Liver (tissue), 9 donors: ENCODE data around the gene GTF2F2. TPM values are rescaled to one million over a fixed set of nuclear protein-coding genes. Genes with fewer than 3 reads are reported as not detected.

Experiments used
- DNase-seq: peaks from one replicate; pipeline ENCODE4 v3.0.0-alpha.2; 2017; ENCODE audit warnings: low spot score
- H3K27ac ChIP-seq, 2 donors: one replicate each; pipeline ENCODE4 v1.7.0; 2013; ENCODE audit warnings: inconsistent platforms in 2 of 2, low read length in 2 of 2, control low read depth in 1 of 2, low read depth in 1 of 2, mild to moderate bottlenecking in 1 of 2
- H3K27me3 ChIP-seq, 4 donors: one replicate each; pipeline versions ENCODE4 v1.6.1 to v1.7.0; 2013; ENCODE audit warnings: low read length in 3 of 4, inconsistent platforms in 1 of 4, mild to moderate bottlenecking in 1 of 4, moderate library complexity in 1 of 4; ENCODE audit not compliant: control insufficient read depth in 4 of 4, insufficient read depth in 4 of 4
- H3K36me3 ChIP-seq, 4 donors: one replicate each; pipeline versions ENCODE4 v1.6.1 to v1.7.0; 2013; ENCODE audit warnings: low read length in 3 of 4, mild to moderate bottlenecking in 3 of 4, low read depth in 1 of 4, moderate library complexity in 1 of 4; ENCODE audit not compliant: control insufficient read depth in 4 of 4, insufficient read depth in 3 of 4
- H3K4me1 ChIP-seq, 4 donors: one replicate each; pipeline versions ENCODE4 v1.6.1 to v1.7.0; 2013; ENCODE audit warnings: low read length in 3 of 4, mild to moderate bottlenecking in 3 of 4, moderate library complexity in 1 of 4; ENCODE audit not compliant: control insufficient read depth in 4 of 4, insufficient read depth in 4 of 4
- H3K4me3 ChIP-seq, 3 donors: one replicate each; pipeline versions ENCODE4 v1.6.1 to v1.7.0; 2013; ENCODE audit warnings: low read length in 3 of 3, control low read depth in 1 of 3, low read depth in 1 of 3, mild to moderate bottlenecking in 1 of 3
- H3K9ac ChIP-seq, 2 donors: one replicate each; pipeline ENCODE4 v1.7.0; 2013; ENCODE audit warnings: low read length in 2 of 2, mild to moderate bottlenecking in 2 of 2, moderate library complexity in 2 of 2, control low read depth in 1 of 2, low read depth in 1 of 2
- H3K9me3 ChIP-seq, 4 donors: one replicate each; pipeline versions ENCODE4 v1.6.1 to v1.7.0; 2013; ENCODE audit warnings: low read length in 3 of 4; ENCODE audit not compliant: control insufficient read depth in 4 of 4
- EGR1 ChIP-seq, 2 donors: IDR thresholded peaks; 2 replicates each; pipeline ENCODE4 v1.6.1; 2016 to 2018; ENCODE audit warnings: antibody characterized with exemption in 2 of 2, low read depth in 2 of 2
- FOXA1 ChIP-seq: IDR thresholded peaks from 2 replicates; pipeline ENCODE4 v1.6.1; 2016; ENCODE audit warnings: antibody characterized with exemption
- FOXA2 ChIP-seq: IDR thresholded peaks from 2 replicates; pipeline ENCODE4 v1.6.1; 2016; ENCODE audit warnings: antibody characterized with exemption
- GABPA ChIP-seq, 2 donors: IDR thresholded peaks in 1 of 2; conservative IDR thresholded peaks in 1 of 2; 2 replicates each; pipeline ENCODE4 v1.6.1; 2016; ENCODE audit warnings: antibody characterized with exemption in 2 of 2, mild to moderate bottlenecking in 1 of 2, moderate library complexity in 1 of 2
- HNF4A ChIP-seq, 2 donors: conservative IDR thresholded peaks; 2 replicates each; pipeline ENCODE4 v1.6.1; 2016; ENCODE audit warnings: antibody characterized with exemption in 2 of 2, mild to moderate bottlenecking in 2 of 2
- HNF4G ChIP-seq: IDR thresholded peaks from 2 replicates; pipeline ENCODE4 v1.6.1; 2016; ENCODE audit warnings: antibody characterized with exemption
- JUND ChIP-seq, 2 donors: IDR thresholded peaks; 2 replicates each; pipeline ENCODE4 v1.6.1; 2016; ENCODE audit warnings: antibody characterized with exemption in 2 of 2
- NR2F2 ChIP-seq: IDR thresholded peaks from 2 replicates; pipeline ENCODE4 v1.6.1; 2016; ENCODE audit warnings: antibody characterized with exemption
- RAD21 ChIP-seq, 2 donors: IDR thresholded peaks; 2 replicates each; pipeline ENCODE4 v1.6.1; 2016; ENCODE audit warnings: antibody characterized with exemption in 2 of 2, mild to moderate bottlenecking in 2 of 2
- RXRA ChIP-seq, 2 donors: IDR thresholded peaks; 2 replicates each; pipeline ENCODE4 v1.6.1; 2017 to 2018; ENCODE audit warnings: antibody characterized with exemption in 2 of 2, mild to moderate bottlenecking in 1 of 2
- SP1 ChIP-seq: IDR thresholded peaks from 2 replicates; pipeline ENCODE4 v1.6.1; 2018; ENCODE audit warnings: antibody characterized with exemption, mild to moderate bottlenecking
- TAF1 ChIP-seq: conservative IDR thresholded peaks from 2 replicates; pipeline ENCODE4 v1.6.1; 2016; ENCODE audit warnings: antibody characterized with exemption, mild to moderate bottlenecking
- WGBS: extraction: QIAGEN DNeasy Blood & Tissue Kit; methylation state at CpG from one replicate; pipeline ENCODE4 v1.1.7; 2013; 5-methylcytosine and 5-hydroxymethylcytosine counted together
- polyA plus RNA-seq, 2 donors: library from polyadenylated mRNA; stranded (reverse) in 1 of 2; unstranded in 1 of 2; fragments of 200-250 nt in 1 of 2; fragments of >200 nt in 1 of 2; fragmentation: Nextera tagmentation in 1 of 2; extraction: Ambion mirVana in 1 of 2; gene quantifications; one replicate each; pipeline versions ENCODE4 v1.2.1 to v1.2.3, GENCODE V29; 2013 to 2015
- total RNA-seq, 2 donors: library from RNA; depleted of rRNA; stranded (reverse); fragments of >200 nt; gene quantifications; one replicate each; pipeline ENCODE4 v1.2.3, GENCODE V29; 2014
- TF ChIP-seq, protein P1 (sequence below): fragments of 150-350 bp; IDR thresholded peaks from 2 replicates; pipeline ENCODE4 v1.5.1; 2017; ENCODE audit warnings: improper control_type of control experiment, low read depth, low read length; ENCODE audit not compliant: missing input control
- TF ChIP-seq, protein P2 (sequence below): IDR thresholded peaks from 2 replicates; pipeline ENCODE4 v1.6.1; 2016; ENCODE audit warnings: antibody characterized with exemption
- TF ChIP-seq, protein P3 (sequence below): IDR thresholded peaks from 2 replicates; pipeline ENCODE4 v1.6.1; 2016; ENCODE audit warnings: antibody characterized with exemption
- TF ChIP-seq, protein P4 (sequence below): IDR thresholded peaks from 2 replicates; pipeline ENCODE4 v1.6.1; 2016; ENCODE audit warnings: antibody characterized with exemption
- donor health status: healthy.
- donor health status: healthy.
- donor health status: healthy.
- donor health status: healthy.
- donor health status: healthy.

The GTF2F2 gene
- total and polyA plus RNA-seq, 4 donors: 6.0 to 8.5 (median 7.3) TPM

DNA sequence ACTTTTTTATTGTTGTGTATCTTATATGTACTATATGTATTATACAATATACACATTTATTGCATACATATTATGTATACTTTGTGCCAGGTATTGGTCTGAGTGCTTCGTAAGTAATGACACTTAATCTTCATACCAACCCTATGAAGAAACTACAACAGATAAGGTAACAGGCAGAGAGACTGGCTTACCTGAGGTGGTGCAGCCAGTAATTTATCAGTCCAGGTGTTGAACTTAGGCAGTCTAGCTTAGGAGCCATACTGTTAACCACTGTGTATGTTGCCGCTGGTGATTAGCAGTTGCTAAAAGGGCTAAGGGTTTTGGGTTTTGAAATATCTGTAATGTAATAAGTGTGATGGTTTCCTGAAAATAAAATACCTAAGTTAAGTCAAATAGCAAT is 134.1 kb downstream of the GTF2F2 start:
- Histone ChIP-seq H3K9ac (no peak overlapping the region), H3K4me3 (no peak overlapping the region), H3K36me3 (peaks cover 0 to 3% (median under 1%) of the 10 kb centered on the region in 4 donors), H3K9me3 (no peaks in the 10 kb centered on the region), H3K27me3 (no peaks in the 10 kb centered on the region), H3K27ac (no peak overlapping the region), H3K4me1 (peaks cover 2 to 8% (median 6%) of the 10 kb centered on the region in 4 donors)
- whole genome bisulfite sequencing: 96% methylated on average over 2 of the region's 2 CpGs
- TF ChIP-seq EGR1 (IDR thresholded peaks at IDR 0.05; ENCODE audit: low read depth in 2 of 2) (no peak), FOXA2 (no peak), HNF4A (conservative IDR thresholded peaks at IDR 0.05) (no peak), TAF1 (no peak), HNF4G (no peak), JUND (IDR thresholded peaks at IDR 0.05) (no peak), RXRA (IDR thresholded peaks at IDR 0.05) (no peak)
- TF ChIP-seq, protein P1, sequence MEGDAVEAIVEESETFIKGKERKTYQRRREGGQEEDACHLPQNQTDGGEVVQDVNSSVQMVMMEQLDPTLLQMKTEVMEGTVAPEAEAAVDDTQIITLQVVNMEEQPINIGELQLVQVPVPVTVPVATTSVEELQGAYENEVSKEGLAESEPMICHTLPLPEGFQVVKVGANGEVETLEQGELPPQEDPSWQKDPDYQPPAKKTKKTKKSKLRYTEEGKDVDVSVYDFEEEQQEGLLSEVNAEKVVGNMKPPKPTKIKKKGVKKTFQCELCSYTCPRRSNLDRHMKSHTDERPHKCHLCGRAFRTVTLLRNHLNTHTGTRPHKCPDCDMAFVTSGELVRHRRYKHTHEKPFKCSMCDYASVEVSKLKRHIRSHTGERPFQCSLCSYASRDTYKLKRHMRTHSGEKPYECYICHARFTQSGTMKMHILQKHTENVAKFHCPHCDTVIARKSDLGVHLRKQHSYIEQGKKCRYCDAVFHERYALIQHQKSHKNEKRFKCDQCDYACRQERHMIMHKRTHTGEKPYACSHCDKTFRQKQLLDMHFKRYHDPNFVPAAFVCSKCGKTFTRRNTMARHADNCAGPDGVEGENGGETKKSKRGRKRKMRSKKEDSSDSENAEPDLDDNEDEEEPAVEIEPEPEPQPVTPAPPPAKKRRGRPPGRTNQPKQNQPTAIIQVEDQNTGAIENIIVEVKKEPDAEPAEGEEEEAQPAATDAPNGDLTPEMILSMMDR: no peak
- DNase-seq: no peak

DNA sequence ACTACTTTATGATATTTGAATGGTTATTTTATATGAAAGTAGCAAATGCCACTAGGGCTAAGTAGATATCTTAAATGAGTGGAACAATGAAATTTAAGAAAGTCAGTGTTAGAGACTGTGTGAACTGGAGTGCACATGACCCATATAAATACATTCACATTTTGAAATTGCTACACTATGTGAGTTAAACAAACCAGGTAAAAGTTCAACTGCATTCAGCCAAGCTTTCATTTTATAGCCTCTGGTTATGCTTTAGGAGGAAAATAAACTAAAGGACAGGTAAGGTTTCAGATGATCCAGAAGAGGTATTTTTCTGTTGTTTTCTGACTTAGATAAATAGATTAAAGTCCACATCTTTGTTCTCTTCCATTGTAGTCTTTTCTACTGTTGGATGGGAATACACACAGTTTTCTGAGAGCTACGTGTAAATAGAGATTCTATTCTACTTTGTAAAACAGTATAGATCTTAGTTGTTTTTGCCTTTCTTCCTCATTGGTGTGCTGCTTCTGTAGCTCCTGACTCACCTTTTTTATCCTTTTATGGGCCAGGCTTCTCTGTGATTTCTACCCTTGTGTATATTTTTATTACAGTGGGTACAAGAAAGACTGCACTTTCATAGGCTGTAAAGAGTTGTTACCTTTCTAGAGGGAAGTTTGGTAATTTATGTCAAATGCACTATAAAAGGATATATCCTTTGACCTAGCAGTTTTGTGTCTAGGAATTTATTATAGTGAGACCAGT is 135.1 kb downstream of the GTF2F2 start:
- Histone ChIP-seq H3K36me3 (peaks cover 0 to 3% (median under 1%) of the 10 kb centered on the region in 4 donors), H3K4me1 (peaks cover 2 to 8% (median 6%) of the 10 kb centered on the region in 4 donors), H3K27ac (no peak overlapping the region), H3K27me3 (no peaks in the 10 kb centered on the region), H3K9me3 (no peaks in the 10 kb centered on the region), H3K9ac (no peak overlapping the region), H3K4me3 (no peak overlapping the region)
- DNase-seq: no peak
- TF ChIP-seq, protein P2, sequence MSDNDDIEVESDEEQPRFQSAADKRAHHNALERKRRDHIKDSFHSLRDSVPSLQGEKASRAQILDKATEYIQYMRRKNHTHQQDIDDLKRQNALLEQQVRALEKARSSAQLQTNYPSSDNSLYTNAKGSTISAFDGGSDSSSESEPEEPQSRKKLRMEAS: no peak
- TF ChIP-seq RXRA (IDR thresholded peaks at IDR 0.05): peak in 1 of 2 donors; percentile 32
- WGBS: 82% methylated on average over 1 of the region's 1 CpG

DNA sequence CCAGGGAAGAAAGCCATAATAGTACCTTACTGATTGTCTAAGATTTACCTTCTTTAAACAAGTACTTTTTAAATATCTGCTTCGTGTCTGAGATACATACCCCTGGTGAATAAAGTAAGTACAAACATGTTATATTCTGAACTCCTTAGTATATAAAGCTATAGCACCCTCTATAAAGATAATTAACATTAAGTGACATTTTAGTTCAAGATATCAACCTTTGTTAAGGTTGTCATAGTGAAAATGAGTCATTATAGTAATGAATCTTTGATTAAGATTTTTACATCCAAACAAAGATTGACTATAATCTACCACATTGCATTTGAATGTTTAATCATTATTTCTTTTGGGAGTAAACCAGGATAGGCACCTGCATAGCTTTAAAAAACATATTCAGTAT is 135.9 kb downstream of the GTF2F2 start:
- Histone ChIP-seq H3K4me1 (peaks cover 2 to 8% (median 6%) of the 10 kb centered on the region in 4 donors), H3K9me3 (no peaks in the 10 kb centered on the region), H3K27me3 (no peaks in the 10 kb centered on the region), H3K4me3 (no peak overlapping the region), H3K36me3 (peaks cover 0 to 3% (median under 1%) of the 10 kb centered on the region in 4 donors), H3K27ac (no peak overlapping the region), H3K9ac (no peak overlapping the region)
- no peak for DNase-seq
- WGBS: 93% methylated on average over 1 of the region's 1 CpG
- TF ChIP-seq GABPA (IDR thresholded peaks at IDR 0.05 in 1 of 2, conservative IDR thresholded peaks at IDR 0.05 in 1 of 2) (no peak), RXRA (IDR thresholded peaks at IDR 0.05) (no peak), HNF4A (conservative IDR thresholded peaks at IDR 0.05) (no peak), JUND (IDR thresholded peaks at IDR 0.05) (no peak), FOXA1 (no peak), SP1 (no peak), NR2F2 (no peak), HNF4G (no peak), EGR1 (IDR thresholded peaks at IDR 0.05; ENCODE audit: low read depth in 2 of 2) (no peak), RAD21 (IDR thresholded peaks at IDR 0.05) (no peak), TAF1 (no peak)
- TF ChIP-seq, protein P3, sequence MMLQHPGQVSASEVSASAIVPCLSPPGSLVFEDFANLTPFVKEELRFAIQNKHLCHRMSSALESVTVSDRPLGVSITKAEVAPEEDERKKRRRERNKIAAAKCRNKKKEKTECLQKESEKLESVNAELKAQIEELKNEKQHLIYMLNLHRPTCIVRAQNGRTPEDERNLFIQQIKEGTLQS: no peak
- TF ChIP-seq, protein P2: no peak
- TF ChIP-seq, protein P4, sequence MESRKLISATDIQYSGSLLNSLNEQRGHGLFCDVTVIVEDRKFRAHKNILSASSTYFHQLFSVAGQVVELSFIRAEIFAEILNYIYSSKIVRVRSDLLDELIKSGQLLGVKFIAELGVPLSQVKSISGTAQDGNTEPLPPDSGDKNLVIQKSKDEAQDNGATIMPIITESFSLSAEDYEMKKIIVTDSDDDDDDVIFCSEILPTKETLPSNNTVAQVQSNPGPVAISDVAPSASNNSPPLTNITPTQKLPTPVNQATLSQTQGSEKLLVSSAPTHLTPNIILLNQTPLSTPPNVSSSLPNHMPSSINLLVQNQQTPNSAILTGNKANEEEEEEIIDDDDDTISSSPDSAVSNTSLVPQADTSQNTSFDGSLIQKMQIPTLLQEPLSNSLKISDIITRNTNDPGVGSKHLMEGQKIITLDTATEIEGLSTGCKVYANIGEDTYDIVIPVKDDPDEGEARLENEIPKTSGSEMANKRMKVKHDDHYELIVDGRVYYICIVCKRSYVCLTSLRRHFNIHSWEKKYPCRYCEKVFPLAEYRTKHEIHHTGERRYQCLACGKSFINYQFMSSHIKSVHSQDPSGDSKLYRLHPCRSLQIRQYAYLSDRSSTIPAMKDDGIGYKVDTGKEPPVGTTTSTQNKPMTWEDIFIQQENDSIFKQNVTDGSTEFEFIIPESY: no peak
- TF ChIP-seq, protein P1: no peak
